ENCODE results near the gene NUP205.
"Not testable (repeated sequence)": the region's sequence is repeated elsewhere in the genome, so short reads cannot be mapped to it uniquely, and the experiment has no call there.

NUP205 gene

GRCh38 chr7:135668852-135669395 is 111.2 kb downstream of the NUP205 start:
- DNase-seq, result not testable (repeated sequence)

- no peak for DNase-seq
Observed at GRCh38 chr7:135669774-135670173, 112.1 kb downstream of the NUP205 start.

GRCh38 chr7:135670179-135670578 is 112.5 kb downstream of the NUP205 start:
- no peak for DNase-seq

- no peak for DNase-seq
Observed at GRCh38 chr7:135672560-135673359, 115.0 kb downstream of the NUP205 start.

GRCh38 chr7:135673360-135673706 is 115.6 kb downstream of the NUP205 start:
- no peak for DNase-seq

GRCh38 chr7:135678612-135679575 is 121.2 kb downstream of the NUP205 start:
- DNase-seq, result no peak

GRCh38 chr7:135681762-135682161 is 124.0 kb downstream of the NUP205 start:
- no peak for DNase-seq

- DNase-seq, result no peak
Observed at GRCh38 chr7:135682191-135682590, 124.5 kb downstream of the NUP205 start.

GRCh38 chr7:135683609-135684008 is 125.9 kb downstream of the NUP205 start:
- DNase-seq, result no peak

- no peak for DNase-seq
Observed at GRCh38 chr7:135684136-135684535, 126.4 kb downstream of the NUP205 start.

GRCh38 chr7:135684699-135685098 is 127.0 kb downstream of the NUP205 start:
- no peak for DNase-seq

- no peak for DNase-seq
Observed at GRCh38 chr7:135685306-135686084, 127.8 kb downstream of the NUP205 start.

GRCh38 chr7:135687466-135687865 is 129.7 kb downstream of the NUP205 start:
- DNase-seq, result no peak

- DNase-seq, result no peak
Observed at GRCh38 chr7:135690566-135690965, 132.8 kb downstream of the NUP205 start.

- no peak for DNase-seq
Observed at GRCh38 chr7:135692055-135692454, 134.3 kb downstream of the NUP205 start.

GRCh38 chr7:135692606-135693005 is 134.9 kb downstream of the NUP205 start:
- DNase-seq, result not testable (repeated sequence)

GRCh38 chr7:135693558-135693957 is 135.8 kb downstream of the NUP205 start:
- no peak for DNase-seq

GRCh38 chr7:135697276-135698049 is 139.7 kb downstream of the NUP205 start:
- DNase-seq, result no peak

All from stimulated activated CD4-positive, alpha-beta T cell treated with anti-CD3 and anti-CD28 coated beads, Interleukin-4, amount 100 ng/mL, for 1 hour (primary cell).